ENCODE data around the gene NMRK2.
"Not testable (repeated sequence)": the region's sequence is repeated elsewhere in the genome, so short reads cannot be mapped to it uniquely, and the experiment has no call there.

The NMRK2 gene

DNA sequence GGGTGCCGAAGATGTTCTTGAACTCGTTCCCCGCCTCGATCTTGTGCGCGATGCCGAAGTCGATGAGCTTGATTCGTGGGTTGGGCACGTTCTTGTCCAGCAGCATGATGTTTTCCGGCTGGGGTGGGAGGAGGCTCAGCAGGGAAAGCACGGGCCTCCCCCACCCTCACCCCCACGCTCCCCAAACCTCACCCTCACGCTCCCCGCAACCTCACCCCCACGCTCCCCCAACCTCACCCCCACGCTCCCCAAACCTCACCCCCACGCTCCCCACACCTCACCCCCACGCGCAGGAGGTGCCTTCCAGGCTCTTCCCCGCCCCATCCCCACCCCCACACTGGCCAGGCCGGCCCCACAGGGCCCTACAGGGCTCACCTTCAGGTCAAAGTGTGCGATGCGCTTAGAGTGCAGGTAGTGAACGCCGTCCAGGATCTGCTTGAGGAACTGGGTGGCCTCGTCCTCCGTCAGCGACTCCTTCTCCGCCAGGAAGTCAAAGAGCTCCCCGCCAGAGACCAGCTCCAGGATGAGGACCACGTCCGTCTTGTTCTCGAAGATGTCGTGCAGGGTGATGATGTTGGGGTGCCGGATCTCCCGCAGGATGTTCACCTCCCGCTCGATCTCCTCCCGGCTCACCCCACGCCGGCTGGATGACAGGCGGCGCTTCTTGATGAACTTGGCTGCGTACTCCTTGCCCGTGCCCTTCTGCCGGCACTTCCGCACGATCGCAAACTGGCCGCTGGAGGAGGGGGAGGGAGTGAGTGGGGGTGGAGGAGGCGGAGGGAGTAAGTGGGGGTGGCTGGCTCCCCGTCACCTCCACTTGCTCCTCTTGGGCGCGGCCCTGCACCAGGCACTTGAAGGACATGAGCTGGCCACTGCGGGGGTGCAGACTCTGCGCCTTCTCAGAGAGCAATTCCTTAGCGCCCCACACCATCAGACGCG is 31.7 kb downstream of the NMRK2 start:
- no peak for FAIRE-seq

DNA sequence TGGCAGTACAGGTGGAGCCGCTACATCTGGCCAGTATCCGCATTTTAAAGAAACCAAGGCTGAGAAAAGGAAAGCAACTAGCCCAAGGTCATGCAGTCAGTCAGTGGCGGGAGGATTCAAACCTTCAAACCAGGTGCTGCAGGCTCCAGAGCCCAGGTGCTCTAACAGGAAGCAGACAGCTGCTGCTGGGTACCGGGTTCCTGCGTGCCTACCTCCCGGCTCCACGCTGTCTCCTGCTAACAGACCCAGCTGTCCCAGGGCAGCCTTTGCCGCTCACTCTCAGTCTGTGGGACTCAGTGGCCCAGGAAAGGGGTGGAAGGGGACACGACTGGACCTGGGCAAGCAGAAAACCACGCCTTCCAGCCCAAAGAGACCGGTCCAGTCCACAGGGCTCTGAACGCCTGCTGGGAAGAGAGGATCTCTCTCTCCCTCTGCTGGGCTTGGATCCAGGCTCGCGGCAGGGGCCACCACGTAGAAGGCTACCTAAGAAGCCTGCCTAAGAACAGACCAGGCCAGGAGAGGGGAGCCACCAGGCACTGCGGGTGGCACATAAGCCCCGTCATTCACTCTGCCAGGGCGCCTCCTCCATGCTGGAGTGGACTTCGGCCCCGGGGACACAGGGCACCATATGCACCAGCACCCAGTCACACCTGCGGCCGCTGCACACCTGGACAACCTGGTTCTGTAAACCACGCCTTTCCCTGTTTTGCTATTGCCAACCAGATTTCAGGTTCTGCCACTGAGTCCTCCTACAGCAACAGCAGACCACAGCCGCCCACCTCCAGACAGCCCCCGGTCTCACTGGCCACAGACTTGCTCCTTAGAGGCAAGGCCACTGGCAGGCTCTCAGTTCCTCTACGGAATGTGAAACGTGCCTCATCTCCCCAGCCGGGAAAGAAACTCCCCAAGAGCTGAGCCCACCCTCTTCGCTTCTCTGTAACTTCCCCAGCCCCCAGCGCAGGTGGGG is 33.5 kb downstream of the NMRK2 start:
- FAIRE-seq, result no peak

DNA sequence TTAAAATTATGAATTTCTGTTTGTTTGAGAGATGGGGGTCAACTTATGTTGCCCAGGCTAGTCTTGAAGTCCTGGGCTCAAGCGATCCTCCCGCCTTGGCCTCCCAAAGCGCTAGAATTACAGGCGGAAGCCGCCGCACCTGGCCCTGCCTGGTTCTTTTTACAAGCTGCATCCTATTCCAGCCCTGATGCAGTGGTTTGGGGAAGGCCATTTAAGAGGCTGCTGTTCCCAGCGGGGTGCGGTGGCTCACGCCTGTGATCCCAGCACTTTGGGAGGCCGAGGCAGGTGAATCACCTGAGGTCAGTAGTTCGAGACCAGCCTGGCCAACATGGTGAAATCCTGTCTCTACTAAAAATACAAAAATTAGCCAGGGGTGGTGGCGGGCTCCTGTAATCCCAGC is 35.1 kb downstream of the NMRK2 start:
- FAIRE-seq, result not testable (repeated sequence)

- FAIRE-seq, result peak; percentile 92
Measured at GRCh38 chr19:3968556-3969434, 35.9 kb downstream of the NMRK2 start.

DNA sequence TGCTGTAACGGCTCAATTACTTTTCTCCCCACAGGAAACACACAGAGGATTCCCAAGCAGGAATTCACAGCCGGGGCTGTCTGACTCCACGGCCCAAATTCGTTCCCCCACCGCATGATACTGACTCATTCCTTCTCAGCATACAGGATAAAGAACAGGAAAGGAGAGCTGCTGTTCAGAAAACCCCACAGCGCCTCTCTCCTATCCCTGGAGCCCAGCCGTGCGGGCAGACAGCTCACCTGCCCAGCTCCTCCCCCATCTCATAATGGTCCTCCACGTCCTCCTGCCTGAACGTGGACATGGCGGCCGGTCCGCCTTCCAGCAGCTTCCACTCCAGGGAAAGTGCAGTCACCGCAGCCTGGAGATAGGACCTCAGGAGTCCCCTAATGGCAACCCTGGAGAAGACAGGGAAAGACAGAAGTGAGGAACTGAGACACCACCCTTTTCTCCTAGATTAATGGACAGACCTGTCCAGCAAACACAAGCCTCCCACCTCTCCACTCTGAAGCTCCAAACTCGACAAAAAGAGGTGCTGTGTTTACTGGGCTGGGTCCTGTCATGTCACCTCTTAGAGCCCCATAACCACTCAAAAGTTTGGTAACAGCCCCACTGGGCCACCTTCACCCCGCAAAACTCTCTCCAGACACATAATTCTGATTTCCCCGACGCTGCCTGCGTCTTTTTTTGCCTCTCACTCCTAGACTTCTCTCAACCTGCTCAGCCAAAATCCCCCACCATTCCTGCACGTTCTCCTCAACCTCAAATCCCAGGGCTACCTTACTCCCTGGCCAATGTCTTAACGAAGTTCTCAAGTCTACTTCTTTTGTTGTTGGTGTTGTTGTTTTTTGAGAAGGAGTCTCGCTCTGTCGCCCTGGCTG is 36.8 kb downstream of the NMRK2 start:
- FAIRE-seq, result no peak

DNA sequence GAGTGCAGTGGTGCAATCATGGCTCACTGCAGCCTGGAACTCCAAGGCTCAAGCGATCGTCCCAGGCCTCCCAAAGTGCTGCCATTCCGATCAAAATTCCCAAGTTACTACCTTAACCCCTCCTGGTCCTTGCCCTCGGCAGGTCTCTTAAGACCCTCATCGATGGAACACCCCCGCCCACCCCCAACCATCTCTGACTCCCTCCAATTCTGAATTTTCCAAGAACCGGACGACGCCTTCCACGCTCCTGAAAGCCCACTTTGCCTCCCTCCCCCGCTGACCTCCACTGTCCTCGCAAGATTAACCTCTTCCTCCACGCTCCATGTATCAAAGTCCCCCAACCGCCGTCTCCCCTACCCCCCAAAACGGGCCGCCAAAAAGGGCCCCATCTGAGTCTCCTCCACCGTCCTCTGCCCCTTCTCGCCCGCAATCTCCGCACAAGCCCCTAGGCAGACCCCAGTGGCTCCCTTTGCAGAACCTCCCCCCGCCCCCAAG is 37.5 kb downstream of the NMRK2 start:
- FAIRE-seq, result no peak

DNA sequence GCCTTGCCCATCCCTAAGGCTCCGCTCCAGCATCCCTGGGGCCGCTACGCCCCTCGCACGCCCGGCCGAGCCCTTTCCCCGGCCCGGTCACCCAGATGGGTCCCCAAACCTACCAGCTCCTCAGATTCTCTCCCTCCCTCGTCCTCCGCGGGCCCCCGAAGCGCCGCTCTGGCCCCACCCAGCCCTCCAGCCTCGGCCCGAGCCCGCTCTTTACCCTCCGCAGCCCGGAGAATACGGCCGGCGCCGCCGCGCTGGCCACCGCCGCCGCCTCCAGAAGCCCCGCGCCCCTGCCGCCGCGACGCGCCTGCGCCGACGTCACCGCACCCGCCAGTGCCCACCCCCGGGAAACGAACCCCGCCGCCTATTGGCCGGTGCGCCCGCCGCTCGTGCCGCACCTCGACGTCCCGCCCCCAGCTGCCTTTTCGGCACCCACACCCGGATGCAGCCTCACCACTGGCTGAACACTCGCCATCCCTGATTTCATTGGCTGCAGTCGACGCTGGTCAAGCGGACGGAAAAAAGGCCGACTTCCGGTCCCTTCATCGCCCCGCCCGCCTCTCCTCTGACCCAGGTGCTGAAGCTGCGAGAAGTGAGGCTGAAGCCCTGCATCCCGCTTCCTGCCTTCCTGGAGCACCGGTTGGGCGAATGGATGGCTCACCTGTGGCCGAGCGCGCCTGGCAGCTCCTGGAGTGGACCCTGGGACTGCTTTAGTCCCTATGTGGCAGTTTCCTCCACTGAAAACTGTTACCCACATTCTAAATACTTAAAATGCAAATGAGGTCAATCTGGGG is 38.1 kb downstream of the NMRK2 start, which contains the start of gene DAPK3:
Gene DAPK3 (minus strand): TSS at position 292 of the 791 bp plus-strand sequence. CDS start 1,364 bp downstream, outside the sequence.
- peak; percentile 57 for FAIRE-seq

DNA sequence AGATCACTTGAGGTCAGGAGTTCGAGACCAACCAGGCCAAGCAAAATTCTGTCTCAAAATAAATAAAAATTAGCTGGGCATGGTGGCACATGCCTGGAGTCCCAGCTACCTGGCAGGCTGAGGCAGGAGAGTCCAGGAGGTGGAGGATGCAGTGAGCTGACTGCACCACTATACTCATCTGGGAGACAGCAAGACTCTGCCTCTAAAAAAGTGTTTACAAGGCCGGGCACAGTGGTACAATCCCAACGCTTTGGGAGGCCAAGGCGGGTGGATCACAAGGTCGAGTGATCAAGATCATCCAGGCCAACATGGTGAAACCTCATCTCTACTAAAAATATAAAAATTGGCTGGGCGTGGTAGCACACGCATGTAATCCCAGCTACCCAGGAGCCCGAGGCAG is 42.3 kb downstream of the NMRK2 start:
- FAIRE-seq, result no peak

GRCh38 chr19:3975637-3976087 is 42.8 kb downstream of the NMRK2 start:
- FAIRE-seq, result no peak

DNA sequence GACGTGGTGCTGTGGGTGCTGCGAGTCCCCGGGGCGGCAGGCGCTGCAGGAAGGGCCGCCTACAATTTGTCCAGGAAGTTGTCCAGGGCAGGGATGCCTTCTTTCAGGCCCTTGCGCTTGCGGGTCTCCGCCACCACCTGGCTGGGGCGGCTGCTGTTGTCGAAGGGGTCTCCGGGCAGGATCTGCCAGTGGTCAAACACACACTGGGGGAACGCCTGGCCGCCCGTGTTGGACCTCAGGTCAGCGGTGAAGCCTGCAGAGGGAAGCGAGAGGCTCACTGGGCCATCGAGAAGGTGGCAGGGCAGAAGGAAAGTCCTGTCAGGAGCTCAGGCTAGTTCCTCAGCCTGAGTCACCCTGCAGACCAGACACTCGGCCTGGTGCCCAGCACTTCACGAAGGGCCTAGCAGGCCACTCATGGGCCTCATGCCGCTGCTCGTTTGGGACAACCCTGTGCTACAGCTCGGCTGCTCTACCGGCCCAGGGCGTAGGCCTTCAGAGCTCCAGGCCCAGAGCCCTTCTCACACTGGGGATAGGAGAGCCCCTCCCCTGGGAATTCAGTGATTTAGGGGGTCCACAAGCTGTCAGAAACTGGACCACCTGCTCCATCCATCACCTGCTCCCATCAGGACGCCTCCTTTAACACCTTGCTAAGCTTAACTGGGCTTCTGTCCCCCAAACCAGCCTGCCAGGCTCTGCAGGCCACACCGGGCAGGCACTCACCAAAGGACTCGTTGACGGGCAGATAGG is 43.8 kb downstream of the NMRK2 start:
- no peak for FAIRE-seq

DNA sequence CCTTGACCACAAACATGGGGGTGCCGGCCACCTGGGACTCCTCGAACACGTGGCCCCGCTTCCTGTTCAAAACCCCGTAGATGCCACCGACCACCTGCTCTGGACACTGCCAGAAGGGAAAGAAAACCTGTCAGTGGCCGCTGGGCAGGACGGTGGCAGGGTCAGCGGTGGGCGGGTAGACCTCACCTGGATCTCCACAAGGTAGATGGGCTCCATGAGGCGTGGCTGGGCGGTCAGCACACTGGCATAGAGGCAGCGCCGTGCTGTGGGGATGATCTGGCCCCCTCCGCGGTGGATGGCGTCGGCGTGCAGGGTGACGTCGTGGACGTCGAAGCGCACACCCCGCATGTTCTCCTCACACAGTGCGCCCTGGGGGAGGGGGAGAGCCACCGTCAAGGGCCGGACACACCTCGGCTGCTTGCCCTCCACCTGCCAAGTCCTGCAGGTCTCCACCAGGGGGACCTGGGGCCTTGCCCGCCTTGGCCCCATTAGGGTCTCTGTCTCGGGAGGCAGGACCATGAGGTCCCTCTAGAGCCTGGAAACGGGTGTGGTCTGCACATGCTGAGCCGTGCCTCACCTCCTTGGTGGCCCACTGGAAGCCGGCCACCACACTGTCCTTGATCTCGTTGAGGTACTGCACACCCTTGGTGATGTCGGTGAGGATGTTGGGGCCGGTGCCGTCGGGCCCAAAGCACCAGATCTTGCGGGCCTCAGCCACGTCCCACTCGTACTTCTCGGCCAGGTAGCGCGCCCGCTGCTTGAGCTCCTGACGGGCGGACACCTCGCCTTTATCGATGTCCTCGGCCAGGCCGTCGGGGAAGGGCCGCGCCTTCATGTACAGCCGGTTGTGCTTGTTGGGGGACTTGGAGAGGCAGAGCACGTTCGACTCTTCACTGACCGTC is 44.6 kb downstream of the NMRK2 start:
- FAIRE-seq, result no peak

- no peak for FAIRE-seq
Measured at GRCh38 chr19:3978145-3978544, 45.3 kb downstream of the NMRK2 start.

DNA sequence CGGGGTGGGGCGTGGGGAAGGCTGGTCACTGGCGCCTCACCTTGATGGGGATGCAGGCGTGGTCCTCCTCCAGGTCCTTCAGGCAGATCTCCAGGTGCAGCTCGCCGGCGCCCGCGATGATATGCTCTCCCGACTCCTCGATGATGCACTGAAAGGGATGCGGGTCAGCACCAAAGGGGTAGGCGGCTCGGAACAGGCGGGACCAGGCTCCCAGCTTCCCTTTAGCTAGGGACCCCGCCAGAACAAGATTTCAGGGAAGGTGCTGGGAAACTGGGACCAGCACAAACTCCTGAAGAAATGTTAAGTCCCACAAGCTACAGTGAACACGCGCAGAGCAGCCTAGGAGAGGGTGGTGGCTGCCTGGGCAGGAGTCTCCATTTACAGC is 46.4 kb downstream of the NMRK2 start:
- no peak for FAIRE-seq

DNA sequence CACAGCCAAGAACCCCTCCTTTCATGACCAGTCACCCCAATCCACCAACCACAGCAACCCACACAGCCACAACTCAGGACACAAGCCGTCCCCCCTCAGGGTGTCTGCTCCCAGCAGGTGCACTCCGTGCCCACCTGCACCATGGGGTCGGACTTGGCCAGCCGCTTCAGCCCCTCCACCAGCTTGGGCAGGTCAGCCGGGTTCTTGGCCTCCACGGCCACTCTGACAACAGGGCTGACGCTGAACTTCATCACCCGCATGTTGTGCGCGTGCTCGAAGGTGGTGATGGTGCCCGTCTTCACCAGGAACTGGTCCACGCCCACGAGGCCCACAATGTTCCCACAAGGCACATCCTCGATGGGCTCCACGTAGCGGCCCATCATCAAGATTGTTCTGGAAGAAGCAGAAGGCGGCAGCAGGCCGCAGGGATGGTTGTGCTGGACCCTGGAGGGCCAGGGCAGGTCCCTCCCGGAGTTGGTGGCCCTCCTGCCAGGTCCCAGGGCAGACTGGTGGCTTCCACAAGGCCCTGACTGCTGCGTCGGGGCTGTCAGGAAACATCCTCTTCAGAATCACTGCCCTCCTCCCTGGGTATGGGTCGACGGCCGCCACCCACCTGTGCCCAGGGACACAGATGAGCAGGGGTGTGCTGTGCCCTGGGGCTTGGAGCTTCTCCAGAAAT is 46.9 kb downstream of the NMRK2 start:
- no peak for FAIRE-seq

DNA sequence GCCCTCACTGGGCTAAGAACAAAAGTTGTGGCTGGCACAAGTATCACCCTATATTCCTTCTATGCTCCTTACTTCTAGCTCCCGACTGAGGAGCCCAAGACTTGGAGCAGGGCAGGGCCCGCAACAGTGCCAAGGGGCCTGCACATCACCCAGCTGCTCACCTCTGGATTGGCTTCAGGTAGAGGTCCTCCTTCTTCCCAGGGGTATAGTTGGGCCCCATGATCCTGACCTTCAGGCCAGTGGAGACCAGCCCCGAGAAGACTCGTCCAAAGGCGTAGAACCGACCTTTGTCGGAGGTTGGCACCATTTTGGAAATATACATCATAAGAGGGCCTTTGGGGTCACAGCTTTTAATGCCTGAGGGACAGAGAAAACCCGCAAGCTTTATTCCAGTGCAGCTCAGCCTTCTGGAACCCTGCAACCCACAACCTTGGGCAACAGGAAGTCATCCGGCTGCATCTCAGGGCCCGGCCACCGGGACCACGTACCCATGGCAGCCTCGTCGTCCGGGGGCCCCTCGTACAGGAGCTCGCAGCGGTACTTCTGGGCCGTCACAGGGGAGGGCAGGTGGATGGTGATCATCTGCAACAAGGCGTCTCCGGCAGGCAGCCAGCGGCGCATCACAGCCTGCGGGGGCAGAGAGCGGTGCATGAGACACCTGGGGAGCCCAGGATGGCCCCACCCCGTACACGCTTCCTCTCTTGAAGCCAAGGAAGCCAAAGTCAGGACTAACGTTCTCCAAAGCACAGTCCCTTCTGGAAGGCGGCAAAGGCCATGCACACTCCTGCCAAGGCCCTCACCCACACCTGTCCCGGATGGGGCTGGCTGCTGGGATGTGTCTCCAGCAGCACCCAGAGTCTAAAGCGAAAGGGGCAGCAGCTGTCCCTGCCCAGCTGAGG is 47.7 kb downstream of the NMRK2 start:
- no peak for FAIRE-seq

- FAIRE-seq, result no peak
Measured at GRCh38 chr19:3981373-3981735, 48.5 kb downstream of the NMRK2 start.
